Retina (tissue), 1 donor: ENCODE measurements around the gene PCDHGA6.
"Not testable (repeated sequence)": the region's sequence is repeated elsewhere in the genome, so short reads cannot be mapped to it uniquely, and the experiment has no call there.

ENCODE experiments used
- DNase-seq: peaks from one replicate; pipeline ENCODE4 v3.0.0-alpha.2; 2016

PCDHGA6 gene

GRCh38 chr5:141373673-141374317 lies at the start of gene PCDHGA6:
PCDHGA6 (plus strand) TSS chr5:141373891; CDS start chr5:141374084, 193 bp downstream.
- DNase-seq = peak; percentile 36

- DNase-seq = peak; percentile 44
Observed at GRCh38 chr5:141326088-141326854, 47.4 kb upstream of the PCDHGA6 start.

GRCh38 chr5:141328231-141328630 lies 45.5 kb upstream of the PCDHGA6 start:
- no peak for DNase-seq

- DNase-seq = no peak
Observed at GRCh38 chr5:141330299-141331080, 43.2 kb upstream of the PCDHGA6 start, which contains the start of gene PCDHGA1. PCDHGA1 (plus strand) TSS chr5:141330514.

GRCh38 chr5:141332571-141332970 lies 41.1 kb upstream of the PCDHGA6 start:
- DNase-seq = not testable (repeated sequence)

DNA sequence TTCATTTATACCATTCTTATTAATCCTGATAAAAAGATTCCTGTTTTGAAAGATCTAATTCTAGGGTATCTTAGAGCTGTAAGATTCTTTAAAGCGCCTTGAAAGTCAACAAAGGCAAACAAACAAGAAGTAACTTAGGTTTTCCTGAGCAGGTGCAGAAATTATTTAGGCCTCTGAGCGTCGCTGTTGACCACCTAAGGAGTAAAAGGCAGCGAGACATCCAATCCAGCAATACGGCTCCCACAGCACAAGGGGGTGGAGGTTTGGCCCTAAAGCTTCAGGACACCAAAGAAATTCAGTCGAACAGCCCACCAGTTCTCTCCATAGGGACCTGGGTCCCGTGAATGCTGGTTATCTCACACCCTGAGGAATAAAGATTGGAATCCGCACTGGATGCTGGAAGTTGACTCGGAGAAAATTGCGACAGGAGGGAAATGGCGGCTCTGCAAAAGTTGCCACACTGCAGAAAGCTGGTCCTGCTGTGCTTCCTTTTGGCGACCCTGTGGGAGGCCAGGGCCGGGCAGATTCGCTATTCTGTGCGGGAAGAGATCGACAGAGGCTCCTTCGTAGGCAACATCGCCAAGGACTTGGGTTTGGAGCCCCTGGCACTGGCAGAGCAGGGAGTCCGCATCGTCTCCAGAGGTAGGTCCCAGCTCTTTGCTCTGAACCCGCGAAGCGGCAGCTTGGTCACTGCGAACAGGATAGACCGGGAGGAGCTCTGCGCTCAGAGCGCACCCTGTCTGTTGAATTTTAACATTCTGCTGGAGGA lies 35.0 kb upstream of the PCDHGA6 start, which contains the start of gene PCDHGA2:
TSS of gene PCDHGA2 (plus strand) at position 223 of the 769 bp plus-strand sequence.
- peak; percentile 60 for DNase-seq

DNA sequence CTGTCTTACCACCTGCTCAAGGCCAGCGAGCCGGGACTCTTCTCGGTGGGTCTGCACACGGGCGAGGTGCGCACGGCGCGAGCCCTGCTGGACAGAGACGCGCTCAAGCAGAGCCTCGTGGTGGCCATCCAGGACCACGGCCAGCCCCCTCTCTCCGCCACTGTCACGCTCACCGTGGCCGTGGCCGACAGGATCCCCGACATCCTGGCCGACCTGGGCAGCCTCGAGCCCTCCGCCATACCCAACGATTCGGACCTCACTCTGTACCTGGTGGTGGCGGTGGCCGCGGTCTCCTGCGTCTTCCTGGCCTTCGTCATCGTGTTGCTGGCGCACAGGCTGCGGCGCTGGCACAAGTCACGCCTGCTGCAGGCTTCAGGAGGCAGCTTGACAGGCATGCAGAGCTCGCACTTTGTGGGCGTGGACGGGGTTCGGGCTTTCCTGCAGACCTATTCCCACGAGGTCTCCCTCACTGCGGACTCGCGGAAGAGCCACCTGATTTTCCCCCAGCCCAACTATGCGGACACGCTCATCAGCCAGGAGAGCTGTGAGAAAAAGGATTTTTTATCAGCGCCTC lies 32.8 kb upstream of the PCDHGA6 start:
- DNase-seq = not testable (repeated sequence)

GRCh38 chr5:141342773-141343172 lies 30.9 kb upstream of the PCDHGA6 start:
- DNase-seq = no peak

GRCh38 chr5:141343242-141343952 lies 30.3 kb upstream of the PCDHGA6 start, which contains the start of gene PCDHGA3:
PCDHGA3 (plus strand) TSS chr5:141343829; CDS start chr5:141344034, 205 bp downstream.
- peak; percentile 37 for DNase-seq

DNA sequence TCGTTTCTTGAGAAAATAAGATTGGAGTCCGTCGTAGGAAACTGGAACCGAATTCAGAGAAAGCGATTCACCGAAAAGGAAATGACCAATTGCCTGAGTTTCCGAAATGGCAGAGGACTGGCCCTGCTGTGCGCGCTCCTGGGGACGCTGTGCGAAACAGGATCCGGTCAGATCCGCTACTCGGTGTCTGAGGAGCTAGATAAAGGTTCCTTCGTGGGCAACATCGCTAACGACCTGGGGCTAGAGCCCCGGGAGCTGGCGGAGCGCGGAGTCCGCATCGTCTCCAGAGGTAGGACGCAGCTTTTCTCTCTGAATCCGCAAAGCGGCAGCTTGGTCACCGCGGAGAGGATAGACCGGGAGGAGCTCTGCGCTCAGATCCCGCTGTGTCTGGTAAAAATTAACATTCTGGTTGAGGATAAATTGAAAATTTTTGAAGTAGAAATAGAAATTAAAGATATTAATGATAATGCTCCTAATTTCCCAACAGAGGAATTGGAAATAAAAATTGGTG lies 29.7 kb upstream of the PCDHGA6 start:
- no peak for DNase-seq

- DNase-seq = no peak
Observed at GRCh38 chr5:141345327-141345726, 28.4 kb upstream of the PCDHGA6 start.

- not testable (repeated sequence) for DNase-seq
Observed at GRCh38 chr5:141346017-141346416, 27.7 kb upstream of the PCDHGA6 start.

- no peak for DNase-seq
Observed at GRCh38 chr5:141349917-141350619, 23.6 kb upstream of the PCDHGA6 start, which contains the start of gene PCDHGB1. PCDHGB1 (plus strand) TSS chr5:141350099; CDS start chr5:141350261, 162 bp downstream.

- DNase-seq = no peak
Observed at GRCh38 chr5:141351591-141351990, 22.1 kb upstream of the PCDHGA6 start.

GRCh38 chr5:141354900-141355469 lies 18.7 kb upstream of the PCDHGA6 start, which contains the start of gene PCDHGA4:
PCDHGA4 (plus strand) TSS chr5:141355021; CDS start chr5:141355108, 87 bp downstream.
- DNase-seq = no peak

GRCh38 chr5:141355641-141356040 lies 18.1 kb upstream of the PCDHGA6 start:
- no peak for DNase-seq

- DNase-seq = no peak
Observed at GRCh38 chr5:141356133-141356532, 17.6 kb upstream of the PCDHGA6 start.

DNA sequence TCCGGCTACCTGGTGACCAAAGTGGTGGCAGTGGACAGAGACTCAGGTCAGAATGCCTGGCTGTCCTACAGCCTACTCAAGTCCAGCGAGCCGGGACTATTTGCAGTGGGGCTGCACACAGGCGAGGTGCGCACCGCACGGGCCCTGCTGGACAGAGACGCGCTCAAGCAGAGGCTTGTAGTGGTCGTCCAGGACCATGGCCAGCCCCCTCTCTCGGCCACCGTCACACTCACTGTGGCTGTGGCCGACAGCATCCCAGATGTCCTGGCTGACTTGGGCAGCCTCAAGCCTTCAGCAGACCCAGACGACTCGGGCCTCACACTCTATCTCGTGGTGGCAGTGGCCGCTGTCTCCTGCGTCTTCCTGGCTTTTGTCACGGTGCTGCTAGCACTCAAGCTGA lies 16.7 kb upstream of the PCDHGA6 start:
- DNase-seq = no peak

DNA sequence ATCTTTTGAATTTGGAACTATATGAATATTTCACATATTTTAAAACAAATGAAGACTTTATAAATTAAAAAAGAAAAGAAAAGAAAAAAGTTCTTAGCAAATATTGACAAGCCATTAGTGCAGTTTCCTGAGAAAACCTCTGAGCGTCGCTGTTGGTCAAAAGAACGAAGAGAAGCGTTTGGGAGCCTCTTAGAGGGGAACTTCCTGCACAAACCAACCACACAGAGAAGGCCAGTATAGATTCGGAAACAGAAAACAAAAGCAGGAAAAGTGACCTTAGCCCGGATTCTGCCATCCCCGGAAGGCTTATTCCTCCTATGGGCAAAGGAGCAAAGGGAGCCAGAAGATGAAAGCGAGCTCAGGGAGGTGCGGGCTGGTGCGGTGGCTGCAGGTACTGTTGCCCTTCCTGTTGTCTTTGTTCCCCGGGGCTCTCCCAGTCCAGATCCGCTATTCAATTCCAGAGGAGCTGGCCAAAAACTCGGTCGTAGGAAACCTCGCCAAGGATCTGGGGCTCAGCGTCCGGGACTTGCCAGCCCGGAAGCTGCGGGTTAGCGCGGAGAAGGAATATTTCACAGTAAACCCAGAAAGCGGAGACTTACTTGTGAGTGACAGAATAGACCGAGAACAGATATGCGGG lies 13.8 kb upstream of the PCDHGA6 start, which contains the start of gene PCDHGB2:
TSS of gene PCDHGB2 (plus strand) at position 205 of the 637 bp plus-strand sequence. CDS start at position 347, 142 bp downstream.
- DNase-seq = peak; percentile 15
